ENCODE measurements around the gene TTLL10.
"Not testable (repeated sequence)": the region's sequence is repeated elsewhere in the genome, so short reads cannot be mapped to it uniquely, and the experiment has no call there.

The TTLL10 gene

GRCh38 chr1:1141911-1142250, 31.8 kb upstream of the TTLL10 start:
- DNase-seq, result no peak

GRCh38 chr1:1142352-1142751, 31.3 kb upstream of the TTLL10 start:
- peak in 1 of 2 experiments; percentile 49 for DNase-seq

GRCh38 chr1:1142844-1143243, 30.8 kb upstream of the TTLL10 start:
- no peak for DNase-seq

GRCh38 chr1:1143636-1144035, 30.0 kb upstream of the TTLL10 start:
- no peak for DNase-seq

GRCh38 chr1:1144122-1144842, 29.4 kb upstream of the TTLL10 start:
- DNase-seq, result peak; percentile 61 to 71

- DNase-seq, result no peak
Measured at GRCh38 chr1:1144843-1145546, 28.7 kb upstream of the TTLL10 start.

GRCh38 chr1:1145547-1145914, 28.1 kb upstream of the TTLL10 start:
- no peak for DNase-seq

- no peak for DNase-seq
Measured at GRCh38 chr1:1146026-1146425, 27.7 kb upstream of the TTLL10 start.

GRCh38 chr1:1146596-1146995, 27.1 kb upstream of the TTLL10 start:
- DNase-seq, result no peak

GRCh38 chr1:1148061-1148460, 25.6 kb upstream of the TTLL10 start:
- no peak for DNase-seq

- no peak for DNase-seq
Measured at GRCh38 chr1:1148569-1148968, 25.1 kb upstream of the TTLL10 start.

GRCh38 chr1:1149416-1149815, 24.3 kb upstream of the TTLL10 start:
- DNase-seq, result no peak

- no peak for DNase-seq
Measured at GRCh38 chr1:1150100-1150499, 23.6 kb upstream of the TTLL10 start.

GRCh38 chr1:1151306-1151705, 22.4 kb upstream of the TTLL10 start:
- DNase-seq, result no peak

- not testable (repeated sequence) for DNase-seq
Measured at GRCh38 chr1:1152431-1152830, 21.2 kb upstream of the TTLL10 start.

- not testable (repeated sequence) for DNase-seq
Measured at GRCh38 chr1:1153215-1153614, 20.5 kb upstream of the TTLL10 start.

GRCh38 chr1:1153874-1154273, 19.8 kb upstream of the TTLL10 start:
- no peak for DNase-seq

- no peak for DNase-seq
Measured at GRCh38 chr1:1155258-1155657, 18.4 kb upstream of the TTLL10 start.

- no peak for DNase-seq
Measured at GRCh38 chr1:1156140-1157032, 17.3 kb upstream of the TTLL10 start.

- no peak for DNase-seq
Measured at GRCh38 chr1:1157033-1157365, 16.7 kb upstream of the TTLL10 start.

GRCh38 chr1:1157426-1157913, 16.2 kb upstream of the TTLL10 start:
- DNase-seq, result peak; percentile 81 to 85

GRCh38 chr1:1157914-1158710, 15.6 kb upstream of the TTLL10 start:
- DNase-seq, result peak; percentile 32 to 34

Measured in activated CD4-positive, alpha-beta T cell treated with anti-CD3 and anti-CD28 coated beads, Interleukin-2, amount 50 U/mL, for 48 hours (primary cell).